ENCODE measurements around the gene TEAD2.

GRCh38 chr19:49366110-49366509, 3.9 kb upstream of the TEAD2 start:
- TF ChIP-seq RAD21 (IDR thresholded peaks at IDR 0.05; ENCODE audit: insufficient read depth, low read depth, low read length) (no peak), RFX5 (IDR thresholded peaks at IDR 0.05; ENCODE audit: low read depth, low read length) (no peak), EP300 (IDR thresholded peaks at IDR 0.05; ENCODE audit: borderline replicate concordance in 1 of 2, control insufficient read depth in 1 of 2, low read depth in 2 of 2, low read length in 2 of 2) (no peak), POLR2AphosphoS5 (IDR thresholded peaks at IDR 0.05; ENCODE audit: low read length) (no peak), FOXK2 (IDR thresholded peaks at IDR 0.05) (no peak), CHD4 (IDR thresholded peaks at IDR 0.05) (no peak)
